Endothelial cell of umbilical vein (primary cell): ENCODE data around the gene AMIGO2. TPM values are rescaled to one million over a fixed set of nuclear protein-coding genes. Genes with fewer than 3 reads are reported as not detected.

Experiments used
- BruUV-seq: library from RNA; stranded (reverse); fragments of 400-500 nt; replicated peaks from 2 replicates; lab custom pipeline; 2021; lab: Mats Ljungman, UMichigan
- CTCF ChIA-PET: fragments of 300-600, 350-600 bp; sonication (Branson Sonifier 250); formaldehyde crosslinking; loops from one replicate; lab custom pipeline; 2021; ENCODE audit warnings: antibody characterized with exemption, inconsistent platforms; lab: Charles Lee
- POLR2A ChIA-PET: fragments of 300-600, 350-600 bp; sonication (Branson Sonifier 250); formaldehyde crosslinking; loops from one replicate; lab custom pipeline; 2021; ENCODE audit warnings: antibody characterized with exemption, inconsistent platforms; lab: Charles Lee
- DNase-seq: peaks from one replicate; pipeline ENCODE4 v3.0.0-alpha.2; 2011; ENCODE audit warnings: low read depth, low spot score
- FAIRE-seq: peaks from 2 replicates; lab custom pipeline; 2011; peaks lifted over from hg19 to GRCh38; lab: Jason Lieb, UNC
- H2AFZ ChIP-seq: 2 replicates; pipeline ENCODE4 v1.6.0; 2012; ENCODE audit warnings: low read depth, low read length, control low read depth, inconsistent platforms
- H3K27ac ChIP-seq: 2 replicates; pipeline ENCODE4 v1.5.1; 2011; ENCODE audit warnings: low read depth, mild to moderate bottlenecking, control low read depth, low read length, moderate library complexity; ENCODE audit not compliant: insufficient read depth
- H3K27me3 ChIP-seq, 2 experiments: 2 replicates each; pipeline versions ENCODE4 v1.6.0 to v1.6.1; 2011; ENCODE audit warnings: low read length in 2 of 2, mixed read lengths in 1 of 2; ENCODE audit not compliant: control insufficient read depth in 2 of 2, insufficient read depth in 2 of 2
- H3K36me3 ChIP-seq, 2 experiments: 2 replicates in 1 of 2; 3 replicates in 1 of 2; pipeline ENCODE4 v1.5.1; 2011; ENCODE audit warnings: low read length in 2 of 2, mild to moderate bottlenecking in 1 of 2, moderate library complexity in 1 of 2; ENCODE audit not compliant: control insufficient read depth in 2 of 2, insufficient read depth in 2 of 2; ENCODE audit errors: extremely low read depth in 1 of 2
- H3K4me1 ChIP-seq: 3 replicates; pipeline ENCODE4 v1.5.1; 2011; ENCODE audit warnings: mild to moderate bottlenecking, low read length; ENCODE audit not compliant: control insufficient read depth, insufficient read depth; ENCODE audit errors: extremely low read depth
- H3K4me2 ChIP-seq: 2 replicates; pipeline ENCODE4 v1.6.1; 2011; ENCODE audit warnings: low read length, control low read depth, mixed read lengths; ENCODE audit not compliant: insufficient read depth
- H3K4me3 ChIP-seq, 3 experiments: fragments of 200-600 bp in 1 of 3; sonication (generic), shearing (Covaris generic) in 1 of 3; replicated peaks in 1 of 3; 2 replicates each; pipeline ENCODE4 v1.5.1; 2011 to 2016; ENCODE audit warnings: control low read depth in 3 of 3, low read length in 3 of 3, mild to moderate bottlenecking in 2 of 3, inconsistent platforms in 1 of 3, low read depth in 1 of 3, moderate library complexity in 1 of 3; ENCODE audit not compliant: insufficient read depth in 1 of 3
- H3K79me2 ChIP-seq: 2 replicates; pipeline ENCODE4 v1.6.0; 2012; ENCODE audit warnings: low read length, inconsistent platforms; ENCODE audit not compliant: control insufficient read depth, insufficient read depth
- H3K9ac ChIP-seq: replicated peaks from 2 replicates; pipeline ENCODE3; 2011; ENCODE audit warnings: low read length, control low read depth; ENCODE audit not compliant: insufficient read depth; ENCODE audit errors: extremely low read depth
- H3K9me1 ChIP-seq: replicated peaks from 3 replicates; pipeline ENCODE4 v1.6.0; 2011; ENCODE audit warnings: mild to moderate bottlenecking, low read length; ENCODE audit not compliant: control insufficient read depth, insufficient read depth; ENCODE audit errors: extremely low read depth
- H3K9me3 ChIP-seq: replicated peaks from 2 replicates; pipeline ENCODE4 v1.5.1; 2012; ENCODE audit warnings: low read length, inconsistent platforms; ENCODE audit not compliant: control insufficient read depth, insufficient read depth
- H4K20me1 ChIP-seq: replicated peaks from 2 replicates; pipeline ENCODE3; 2011; ENCODE audit warnings: mild to moderate bottlenecking, low read length; ENCODE audit not compliant: control insufficient read depth, insufficient read depth; ENCODE audit errors: extremely low read depth
- EZH2 ChIP-seq: IDR thresholded peaks from 2 replicates; pipeline ENCODE4 v1.6.1; 2012; ENCODE audit warnings: borderline replicate concordance, low read depth, mild to moderate bottlenecking, moderate library complexity, low read length, inconsistent platforms; ENCODE audit not compliant: severe bottlenecking
- FOS ChIP-seq: IDR thresholded peaks from 2 replicates; pipeline ENCODE4 v1.6.1; 2011; ENCODE audit warnings: mild to moderate bottlenecking, low read length, moderate library complexity, borderline replicate concordance; ENCODE audit not compliant: insufficient read depth
- GATA2 ChIP-seq: IDR thresholded peaks from 2 replicates; pipeline ENCODE4 v1.7.0; 2011; ENCODE audit warnings: low read depth, mild to moderate bottlenecking, moderate library complexity, mixed read lengths, low read length; ENCODE audit not compliant: insufficient read length, insufficient read depth
- JUN ChIP-seq: IDR thresholded peaks from 2 replicates; pipeline ENCODE4 v1.6.1; 2011; ENCODE audit warnings: borderline replicate concordance, low read depth; ENCODE audit not compliant: insufficient read length, insufficient read depth
- MYC ChIP-seq: IDR thresholded peaks from one replicate; pipeline ENCODE4 v1.6.1; 2011; ENCODE audit warnings: mild to moderate bottlenecking, low read depth, low read length
- POLR2A ChIP-seq: IDR thresholded peaks from 2 replicates; pipeline ENCODE4 v1.6.1; 2012; ENCODE audit warnings: low read depth, mild to moderate bottlenecking, control low read depth, low read length
- POLR2AphosphoS5 ChIP-seq: IDR thresholded peaks from 2 replicates; pipeline ENCODE4 v1.6.1; 2012; ENCODE audit warnings: low read depth, mild to moderate bottlenecking, control low read depth, low read length, moderate library complexity; ENCODE audit not compliant: insufficient read depth
- dilution Hi-C: fragments of 300-500 bp; cut with MboI; formaldehyde crosslinking; loops from one replicate; pipeline ENCODE4 v1.15.0; 2019; ENCODE audit warnings: low sequenced_read_pairs; ENCODE audit not compliant: extremely low pct_ligation_motif_present
- intact Hi-C: fragments of 100-400 bp; cut with micrococcal nuclease; formaldehyde crosslinking; loops from one replicate; pipeline ENCODE4 v1.10.0; 2022
- polyA plus RNA-seq, 4 experiments: library from polyadenylated mRNA; depleted of rRNA in 3 of 4; stranded (reverse) in 3 of 4; unstranded in 1 of 4; fragments of >200 nt; gene quantifications; 2 replicates each; pipeline versions ENCODE4 v1.2.1 to v1.2.3, GENCODE V29; 2011 to 2012; ENCODE audit warnings: missing spikeins in 1 of 4
- total RNA-seq: library from RNA; stranded (reverse); gene quantifications from 2 replicates; pipeline ENCODE4 v1.2.3, GENCODE V29; 2021
- TF ChIP-seq, protein P1 (sequence below), 2 donors: IDR thresholded peaks; 1 replicate in 1 of 2; 2 replicates in 1 of 2; pipeline ENCODE4 v1.5.1; 2011; ENCODE audit warnings: low read length in 2 of 2, mild to moderate bottlenecking in 2 of 2, moderate library complexity in 2 of 2, control low read depth in 1 of 2, inconsistent platforms in 1 of 2, low read depth in 1 of 2; ENCODE audit not compliant: insufficient read depth in 1 of 2; ENCODE audit errors: extremely low read depth in 1 of 2
- TF ChIP-seq, protein P2 (sequence below): IDR thresholded peaks from 2 replicates; pipeline ENCODE4 v1.6.1; 2011; ENCODE audit not compliant: insufficient read depth, insufficient read length

The AMIGO2 gene
- total and polyA plus RNA-seq, 2 donors (not counting 3 experiments of a cell fraction or from before 2014, with no cell fraction given): 5.4 to 7.5 TPM

DNA sequence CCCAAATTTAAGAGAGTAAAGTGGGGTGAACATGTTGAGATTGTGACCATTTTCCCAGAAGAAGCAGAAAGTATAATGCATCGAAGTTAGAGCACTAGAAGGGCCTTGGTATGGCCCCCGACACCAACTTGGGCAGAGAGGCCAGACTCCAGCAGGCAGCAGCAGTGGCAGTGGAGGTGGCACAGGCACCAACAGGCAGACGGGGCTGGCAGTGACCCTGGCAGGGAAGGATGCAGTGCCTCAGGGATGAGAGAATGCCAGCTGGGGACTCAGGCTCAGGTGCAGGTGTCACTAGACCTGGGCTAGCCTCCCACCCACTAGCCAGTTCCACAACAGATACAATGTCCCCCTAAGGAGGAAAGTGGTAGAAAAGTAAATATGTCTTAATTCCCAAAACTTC is 27.7 kb upstream of the AMIGO2 start:
- no peak overlapping the region for H3K4me3 ChIP-seq
- no peaks in the 10 kb centered on the region for H3K9me1 ChIP-seq
- FAIRE-seq (no peak), DNase-seq (no peak)
- no peaks in the 10 kb centered on the region for H3K4me1 ChIP-seq
- no peak overlapping the region for H3K27ac ChIP-seq
- intact Hi-C loops (loop anchor here (5.0 kb wide), 1 partner anchor 50 kb away; no protein-coding TSS in a partner anchor), dilution Hi-C loops (no loop called here)
- no peaks in the 10 kb centered on the region for H4K20me1 ChIP-seq
- no peaks in the 10 kb centered on the region for H3K36me3 ChIP-seq
- ChIA-PET CTCF (interaction anchor here (0.8 to 1.5 kb wide), 2 partner anchors 28 to 290 kb away, joined by 3 read pairs; partner anchors contain the start of genes AMIGO2 and PCED1B), POLR2A (no interaction called here)
- no peak overlapping the region for H3K9ac ChIP-seq
- no peaks in the 10 kb centered on the region for H3K27me3 ChIP-seq
- H3K9me3 ChIP-seq: no peaks in the 10 kb centered on the region
- BruUV-seq: no TSS peak
- no peak overlapping the region for H3K4me2 ChIP-seq
- no peak overlapping the region for H2AFZ ChIP-seq
- no peaks in the 10 kb centered on the region for H3K79me2 ChIP-seq
- TF ChIP-seq GATA2 (no peak), JUN (no peak)

DNA sequence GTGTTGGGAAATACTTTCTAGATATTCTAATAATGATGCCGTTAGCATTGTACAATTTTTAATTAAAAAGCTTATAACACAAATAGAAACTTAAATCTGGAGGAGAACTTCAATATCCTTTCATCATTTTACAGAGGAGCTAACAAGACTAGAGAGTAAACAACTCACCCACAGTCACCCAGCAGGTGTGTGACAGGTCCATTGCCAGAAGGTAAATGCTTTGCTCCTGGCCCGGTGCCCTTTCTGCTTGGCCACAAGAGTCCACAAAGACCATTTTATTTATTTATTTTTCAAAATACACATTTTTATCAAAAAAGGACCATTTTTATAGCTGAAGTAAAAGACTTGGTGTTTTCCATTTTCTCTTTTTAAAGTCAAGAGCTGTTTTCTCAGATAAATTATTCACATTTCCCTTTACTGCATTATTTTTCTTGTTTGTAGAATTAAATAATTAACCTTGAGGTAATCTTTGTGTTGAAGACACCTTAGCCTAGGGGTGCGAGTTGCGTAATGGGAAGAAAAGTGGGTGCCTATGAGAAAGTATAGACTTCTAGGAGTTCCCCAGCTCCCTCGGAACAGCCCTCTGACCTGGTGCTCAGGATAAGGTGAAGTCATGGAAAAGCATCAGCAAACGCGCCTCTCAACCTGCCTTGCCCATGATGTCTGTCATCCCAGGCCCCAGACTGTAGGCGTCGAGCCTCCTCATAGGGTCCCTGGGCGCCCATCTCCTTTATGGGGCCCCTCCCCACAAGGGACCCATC is 26.3 kb upstream of the AMIGO2 start:
- DNase-seq (no peak), FAIRE-seq (no peak)
- POLR2A ChIA-PET: no interaction called here
- no peak for TF ChIP-seq EZH2
- no peak for TF ChIP-seq MYC
- TF ChIP-seq POLR2AphosphoS5: no peak
- TF ChIP-seq POLR2A: no peak
- TF ChIP-seq, protein P1, sequence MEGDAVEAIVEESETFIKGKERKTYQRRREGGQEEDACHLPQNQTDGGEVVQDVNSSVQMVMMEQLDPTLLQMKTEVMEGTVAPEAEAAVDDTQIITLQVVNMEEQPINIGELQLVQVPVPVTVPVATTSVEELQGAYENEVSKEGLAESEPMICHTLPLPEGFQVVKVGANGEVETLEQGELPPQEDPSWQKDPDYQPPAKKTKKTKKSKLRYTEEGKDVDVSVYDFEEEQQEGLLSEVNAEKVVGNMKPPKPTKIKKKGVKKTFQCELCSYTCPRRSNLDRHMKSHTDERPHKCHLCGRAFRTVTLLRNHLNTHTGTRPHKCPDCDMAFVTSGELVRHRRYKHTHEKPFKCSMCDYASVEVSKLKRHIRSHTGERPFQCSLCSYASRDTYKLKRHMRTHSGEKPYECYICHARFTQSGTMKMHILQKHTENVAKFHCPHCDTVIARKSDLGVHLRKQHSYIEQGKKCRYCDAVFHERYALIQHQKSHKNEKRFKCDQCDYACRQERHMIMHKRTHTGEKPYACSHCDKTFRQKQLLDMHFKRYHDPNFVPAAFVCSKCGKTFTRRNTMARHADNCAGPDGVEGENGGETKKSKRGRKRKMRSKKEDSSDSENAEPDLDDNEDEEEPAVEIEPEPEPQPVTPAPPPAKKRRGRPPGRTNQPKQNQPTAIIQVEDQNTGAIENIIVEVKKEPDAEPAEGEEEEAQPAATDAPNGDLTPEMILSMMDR (IDR thresholded peaks at IDR 0.05; ENCODE audit: extremely low read depth in 1 of 2, insufficient read depth in 1 of 2, low read depth in 1 of 2, low read length in 2 of 2): no peak
- no peak for TF ChIP-seq GATA2
- TF ChIP-seq FOS: no peak
- TF ChIP-seq JUN: no peak
- TF ChIP-seq, protein P2, sequence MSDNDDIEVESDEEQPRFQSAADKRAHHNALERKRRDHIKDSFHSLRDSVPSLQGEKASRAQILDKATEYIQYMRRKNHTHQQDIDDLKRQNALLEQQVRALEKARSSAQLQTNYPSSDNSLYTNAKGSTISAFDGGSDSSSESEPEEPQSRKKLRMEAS: no peak
- H3K4me3 ChIP-seq: no peak overlapping the region
- H4K20me1 ChIP-seq: no peaks in the 10 kb centered on the region
- no peak overlapping the region for H2AFZ ChIP-seq
- no peaks in the 10 kb centered on the region for H3K36me3 ChIP-seq
- no peak overlapping the region for H3K4me2 ChIP-seq
- H3K4me1 ChIP-seq: no peaks in the 10 kb centered on the region
- dilution Hi-C loops: no loop called here
- no peaks in the 10 kb centered on the region for H3K9me3 ChIP-seq
- BruUV-seq: no TSS peak
- H3K27ac ChIP-seq: no peak overlapping the region
- intact Hi-C loops: loop anchor here (5.0 kb wide), 1 partner anchor 51 kb away; no protein-coding TSS in a partner anchor
- H3K9ac ChIP-seq: no peak overlapping the region
- no peaks in the 10 kb centered on the region for H3K27me3 ChIP-seq
- no peaks in the 10 kb centered on the region for H3K9me1 ChIP-seq
- no peaks in the 10 kb centered on the region for H3K79me2 ChIP-seq
- CTCF ChIA-PET: interaction anchor here (0.9 to 1.2 kb wide), 2 partner anchors 20 to 27 kb away, joined by 3 to 4 read pairs; partner anchors contain the start of genes AMIGO2 and PCED1B
